Cardiac fibroblast (primary cell): ENCODE data around the gene GRK4.

Experiments used
- DNase-seq, 2 donors: peaks; one replicate each; pipeline versions ENCODE4 v3.0.0 to v3.0.0-alpha.2; 2010; ENCODE audit warnings: low read depth in 2 of 2
- H3K4me3 ChIP-seq, 2 donors: replicated peaks in 1 of 2; 1 replicate in 1 of 2; 2 replicates in 1 of 2; pipeline ENCODE4 v1.5.1; 2011; ENCODE audit warnings: low read depth in 2 of 2, low read length in 2 of 2, mild to moderate bottlenecking in 2 of 2, moderate library complexity in 1 of 2
- CTCF ChIP-seq: IDR thresholded peaks from one replicate; pipeline ENCODE4 v1.5.1; 2011; ENCODE audit warnings: low read depth, mild to moderate bottlenecking, low read length, inconsistent platforms

GRK4 gene

DNA sequence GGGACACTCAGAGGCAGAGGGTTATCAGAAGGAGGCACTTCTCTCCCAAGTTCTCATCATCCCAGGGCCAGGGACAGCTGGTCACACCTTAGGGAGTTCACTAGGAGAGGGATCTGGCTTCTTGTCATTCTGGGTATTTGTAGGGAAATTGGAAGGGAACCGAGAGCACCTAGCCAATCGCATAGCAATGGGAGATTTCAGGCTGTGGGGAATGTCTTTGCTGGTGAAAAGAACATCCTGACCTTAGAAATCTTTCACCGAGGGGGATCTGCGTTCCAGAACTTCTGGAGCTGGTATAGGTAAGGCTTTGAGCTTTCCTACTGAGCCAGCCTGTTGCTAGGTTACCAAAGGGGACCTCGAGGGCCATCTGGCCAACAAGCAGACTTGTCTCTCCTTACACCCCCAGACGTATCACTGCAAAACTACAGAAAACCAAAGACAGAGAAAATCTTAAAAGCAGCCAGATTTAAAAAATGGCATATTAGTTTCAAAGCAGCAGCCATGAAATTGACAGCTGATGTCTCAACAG, 104.2 kb downstream of the GRK4 start:
- H3K4me3 ChIP-seq: no peak overlapping the region
- no peak for DNase-seq
- no peak for TF ChIP-seq CTCF

GRCh38 chr4:3069661-3070199, 106.4 kb downstream of the GRK4 start:
- TF ChIP-seq CTCF: no peak
- DNase-seq: no peak
- H3K4me3 ChIP-seq: no peak overlapping the region

- no peak for TF ChIP-seq CTCF
- DNase-seq: peak in 1 of 2 donors; percentile 9
- no peak overlapping the region for H3K4me3 ChIP-seq
These were observed 107.5 kb downstream of the GRK4 start for GRCh38 chr4:3070709-3071500.

DNA sequence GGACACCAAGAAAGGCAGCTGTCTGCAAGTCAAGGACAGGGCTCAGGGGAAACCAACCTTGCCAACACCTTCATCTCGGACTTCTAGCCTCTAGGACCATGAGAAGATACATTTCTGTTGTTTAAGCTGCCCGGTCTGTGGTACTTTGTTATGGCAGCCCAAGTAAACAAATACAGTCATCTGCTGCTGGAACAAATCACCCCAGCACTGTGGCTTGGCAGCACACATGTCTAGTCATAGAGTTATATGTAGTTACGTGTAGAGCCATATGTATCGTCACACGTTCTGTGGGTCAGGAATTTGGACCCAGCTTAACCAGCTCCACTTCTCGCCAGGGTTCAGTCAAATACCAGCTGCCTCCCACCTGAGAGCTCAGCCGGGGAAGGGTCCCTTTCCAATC, 108.4 kb downstream of the GRK4 start:
- no peak overlapping the region for H3K4me3 ChIP-seq
- no peak for TF ChIP-seq CTCF
- DNase-seq: peak in 1 of 2 donors; percentile 47

GRCh38 chr4:3073158-3074077, 110.0 kb downstream of the GRK4 start:
- peak; percentile 25 for TF ChIP-seq CTCF
- DNase-seq: no peak
- peak overlapping the region; percentile 68 to 69 for H3K4me3 ChIP-seq

- no peak for TF ChIP-seq CTCF
- peak within 1 kb of the TSS; percentile 97 to 99 for H3K4me3 ChIP-seq
- peak; percentile 94 to 97 for DNase-seq
These were observed 110.9 kb downstream of the GRK4 start, which contains the start of the genes HTT and HTT-AS for GRCh38 chr4:3074078-3074845. Gene HTT (plus strand): TSS chr4:3074681. CDS start chr4:3074826, 145 bp downstream. Gene HTT-AS (minus strand): TSS chr4:3074538.
